ENCODE results near the gene COX4I2.
A peak's percentile ranks its signal among the peaks of the same experiment; 100 is the strongest.
"Not testable (repeated sequence)": the region's sequence is repeated elsewhere in the genome, so short reads cannot be mapped to it uniquely, and the experiment has no call there.

The COX4I2 gene

GRCh38 chr20:31602779-31603441 is 34.8 kb upstream of the COX4I2 start:
- no peak for DNase-seq (ENCODE audit: low read depth in 1 of 2, low spot score in 1 of 2)
- in situ Hi-C loops (cut with HindIII; ENCODE audit: low pct_unique_long_range_greater_than_20kb, low sequenced_read_pairs): no loop called here
- no peak for TF ChIP-seq JUND (IDR thresholded peaks at IDR 0.05; ENCODE audit: low read depth)

GRCh38 chr20:31603822-31604566 is 33.7 kb upstream of the COX4I2 start:
- peak; percentile 94 to 97 for DNase-seq (ENCODE audit: low read depth in 1 of 2, low spot score in 1 of 2)
- TF ChIP-seq JUND (IDR thresholded peaks at IDR 0.05; ENCODE audit: low read depth): no peak; the same call in 1 of the 2 replicates
- in situ Hi-C loops (cut with HindIII; ENCODE audit: low pct_unique_long_range_greater_than_20kb, low sequenced_read_pairs): no loop called here

GRCh38 chr20:31604567-31605030 is 33.1 kb upstream of the COX4I2 start:
- TF ChIP-seq JUND (IDR thresholded peaks at IDR 0.05; ENCODE audit: low read depth): no peak
- DNase-seq (ENCODE audit: low read depth in 1 of 2, low spot score in 1 of 2): no peak
- in situ Hi-C loops (cut with HindIII; ENCODE audit: low pct_unique_long_range_greater_than_20kb, low sequenced_read_pairs): no loop called here

- in situ Hi-C loops (cut with HindIII; ENCODE audit: low pct_unique_long_range_greater_than_20kb, low sequenced_read_pairs): no loop called here
These were observed 32.4 kb upstream of the COX4I2 start, which contains the start of gene ID1 for GRCh38 chr20:31605031-31605901. ID1 (plus strand) TSS chr20:31605289; CDS start chr20:31605388, 99 bp downstream.

GRCh38 chr20:31605902-31606803 is 31.6 kb upstream of the COX4I2 start:
- peak in 1 of 2 experiments; percentile 38 for DNase-seq (ENCODE audit: low read depth in 1 of 2, low spot score in 1 of 2)
- TF ChIP-seq JUND (IDR thresholded peaks at IDR 0.05; ENCODE audit: low read depth): 0 out of 2 replicates have a peak, but pooled peaks have one; percentile 2
- in situ Hi-C loops (cut with HindIII; ENCODE audit: low pct_unique_long_range_greater_than_20kb, low sequenced_read_pairs): no loop called here

More at GRCh38 chr20:31605031-31605901, 32.4 kb upstream of the COX4I2 start, which contains the start of gene ID1:
- DNase-seq (ENCODE audit: low read depth in 1 of 2, low spot score in 1 of 2): peak; percentile 98
- TF ChIP-seq JUND (IDR thresholded peaks at IDR 0.05; ENCODE audit: low read depth): no peak

- 0 out of 2 replicates have a peak, but pooled peaks have one; percentile 5 for TF ChIP-seq JUND (IDR thresholded peaks at IDR 0.05; ENCODE audit: low read depth)
- in situ Hi-C loops (cut with HindIII; ENCODE audit: low pct_unique_long_range_greater_than_20kb, low sequenced_read_pairs): no loop called here
- DNase-seq (ENCODE audit: low read depth in 1 of 2, low spot score in 1 of 2): peak in 1 of 2 experiments; percentile 78
These were observed 30.7 kb upstream of the COX4I2 start for GRCh38 chr20:31606804-31607639.

- in situ Hi-C loops (cut with HindIII; ENCODE audit: low pct_unique_long_range_greater_than_20kb, low sequenced_read_pairs): no loop called here
- DNase-seq (ENCODE audit: low read depth in 1 of 2, low spot score in 1 of 2): no peak
- no peak for TF ChIP-seq JUND (IDR thresholded peaks at IDR 0.05; ENCODE audit: low read depth)
These were observed 30.0 kb upstream of the COX4I2 start for GRCh38 chr20:31607640-31608250.

- in situ Hi-C loops (cut with HindIII; ENCODE audit: low pct_unique_long_range_greater_than_20kb, low sequenced_read_pairs): no loop called here
- TF ChIP-seq JUND (IDR thresholded peaks at IDR 0.05; ENCODE audit: low read depth): peak; percentile 10; the same call in 1 of the 2 replicates
- peak; percentile 55 to 93 for DNase-seq (ENCODE audit: low read depth in 1 of 2, low spot score in 1 of 2)
These were observed 29.3 kb upstream of the COX4I2 start for GRCh38 chr20:31608251-31608945.

- DNase-seq (ENCODE audit: low read depth in 1 of 2, low spot score in 1 of 2); in situ Hi-C loops (cut with HindIII; ENCODE audit: low pct_unique_long_range_greater_than_20kb, low sequenced_read_pairs): not testable (repeated sequence)
These were observed 25.5 kb upstream of the COX4I2 start for GRCh38 chr20:31612271-31612640.

GRCh38 chr20:31615416-31615815 is 22.3 kb upstream of the COX4I2 start:
- in situ Hi-C loops (cut with HindIII; ENCODE audit: low pct_unique_long_range_greater_than_20kb, low sequenced_read_pairs): no loop called here
- no peak for DNase-seq (ENCODE audit: low read depth in 1 of 2, low spot score in 1 of 2)
- no peak for TF ChIP-seq JUND (IDR thresholded peaks at IDR 0.05; ENCODE audit: low read depth)

Measured in T47D (cell line).